Activated T-cell treated with anti-CD3 and anti-CD28 coated beads for 4 hours (primary cell): ENCODE measurements around the gene INTS1.

Experiments
- DNase-seq: peaks from one replicate; pipeline ENCODE4 v3.0.0-alpha.2; 2020

Gene INTS1, protein sequence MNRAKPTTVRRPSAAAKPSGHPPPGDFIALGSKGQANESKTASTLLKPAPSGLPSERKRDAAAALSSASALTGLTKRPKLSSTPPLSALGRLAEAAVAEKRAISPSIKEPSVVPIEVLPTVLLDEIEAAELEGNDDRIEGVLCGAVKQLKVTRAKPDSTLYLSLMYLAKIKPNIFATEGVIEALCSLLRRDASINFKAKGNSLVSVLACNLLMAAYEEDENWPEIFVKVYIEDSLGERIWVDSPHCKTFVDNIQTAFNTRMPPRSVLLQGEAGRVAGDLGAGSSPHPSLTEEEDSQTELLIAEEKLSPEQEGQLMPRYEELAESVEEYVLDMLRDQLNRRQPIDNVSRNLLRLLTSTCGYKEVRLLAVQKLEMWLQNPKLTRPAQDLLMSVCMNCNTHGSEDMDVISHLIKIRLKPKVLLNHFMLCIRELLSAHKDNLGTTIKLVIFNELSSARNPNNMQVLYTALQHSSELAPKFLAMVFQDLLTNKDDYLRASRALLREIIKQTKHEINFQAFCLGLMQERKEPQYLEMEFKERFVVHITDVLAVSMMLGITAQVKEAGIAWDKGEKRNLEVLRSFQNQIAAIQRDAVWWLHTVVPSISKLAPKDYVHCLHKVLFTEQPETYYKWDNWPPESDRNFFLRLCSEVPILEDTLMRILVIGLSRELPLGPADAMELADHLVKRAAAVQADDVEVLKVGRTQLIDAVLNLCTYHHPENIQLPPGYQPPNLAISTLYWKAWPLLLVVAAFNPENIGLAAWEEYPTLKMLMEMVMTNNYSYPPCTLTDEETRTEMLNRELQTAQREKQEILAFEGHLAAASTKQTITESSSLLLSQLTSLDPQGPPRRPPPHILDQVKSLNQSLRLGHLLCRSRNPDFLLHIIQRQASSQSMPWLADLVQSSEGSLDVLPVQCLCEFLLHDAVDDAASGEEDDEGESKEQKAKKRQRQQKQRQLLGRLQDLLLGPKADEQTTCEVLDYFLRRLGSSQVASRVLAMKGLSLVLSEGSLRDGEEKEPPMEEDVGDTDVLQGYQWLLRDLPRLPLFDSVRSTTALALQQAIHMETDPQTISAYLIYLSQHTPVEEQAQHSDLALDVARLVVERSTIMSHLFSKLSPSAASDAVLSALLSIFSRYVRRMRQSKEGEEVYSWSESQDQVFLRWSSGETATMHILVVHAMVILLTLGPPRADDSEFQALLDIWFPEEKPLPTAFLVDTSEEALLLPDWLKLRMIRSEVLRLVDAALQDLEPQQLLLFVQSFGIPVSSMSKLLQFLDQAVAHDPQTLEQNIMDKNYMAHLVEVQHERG (N-terminal part only)

GRCh38 chr7:1503816-1504775, at the start of gene INTS1:
Gene INTS1 (minus strand): TSS chr7:1504389. CDS start chr7:1503960, 429 bp downstream.
- DNase-seq, result peak; percentile 79

GRCh38 chr7:1553512-1554210, 49.5 kb upstream of the INTS1 start:
- DNase-seq, result no peak

DNA sequence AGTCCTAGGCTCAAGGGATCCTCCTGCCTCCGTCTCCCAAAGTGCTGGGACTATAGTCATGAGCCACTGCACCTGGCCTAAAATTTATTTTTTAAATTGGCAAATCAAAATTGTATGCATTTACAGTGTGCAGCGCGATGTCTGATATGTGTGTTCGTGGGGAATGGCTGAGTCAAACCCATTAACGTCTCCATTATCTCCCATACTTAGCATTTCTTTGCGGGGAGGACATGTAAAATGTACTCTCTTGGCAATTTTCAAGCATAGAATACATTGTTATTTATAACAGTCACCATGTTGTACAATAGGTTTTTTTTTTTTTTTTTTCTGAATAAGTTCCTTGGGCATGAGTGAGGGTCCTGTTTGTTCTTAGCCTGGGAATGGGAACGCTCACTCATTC, 48.0 kb upstream of the INTS1 start:
- no peak for DNase-seq

- no peak for DNase-seq
Measured at GRCh38 chr7:1550846-1551155, 46.6 kb upstream of the INTS1 start.

DNA sequence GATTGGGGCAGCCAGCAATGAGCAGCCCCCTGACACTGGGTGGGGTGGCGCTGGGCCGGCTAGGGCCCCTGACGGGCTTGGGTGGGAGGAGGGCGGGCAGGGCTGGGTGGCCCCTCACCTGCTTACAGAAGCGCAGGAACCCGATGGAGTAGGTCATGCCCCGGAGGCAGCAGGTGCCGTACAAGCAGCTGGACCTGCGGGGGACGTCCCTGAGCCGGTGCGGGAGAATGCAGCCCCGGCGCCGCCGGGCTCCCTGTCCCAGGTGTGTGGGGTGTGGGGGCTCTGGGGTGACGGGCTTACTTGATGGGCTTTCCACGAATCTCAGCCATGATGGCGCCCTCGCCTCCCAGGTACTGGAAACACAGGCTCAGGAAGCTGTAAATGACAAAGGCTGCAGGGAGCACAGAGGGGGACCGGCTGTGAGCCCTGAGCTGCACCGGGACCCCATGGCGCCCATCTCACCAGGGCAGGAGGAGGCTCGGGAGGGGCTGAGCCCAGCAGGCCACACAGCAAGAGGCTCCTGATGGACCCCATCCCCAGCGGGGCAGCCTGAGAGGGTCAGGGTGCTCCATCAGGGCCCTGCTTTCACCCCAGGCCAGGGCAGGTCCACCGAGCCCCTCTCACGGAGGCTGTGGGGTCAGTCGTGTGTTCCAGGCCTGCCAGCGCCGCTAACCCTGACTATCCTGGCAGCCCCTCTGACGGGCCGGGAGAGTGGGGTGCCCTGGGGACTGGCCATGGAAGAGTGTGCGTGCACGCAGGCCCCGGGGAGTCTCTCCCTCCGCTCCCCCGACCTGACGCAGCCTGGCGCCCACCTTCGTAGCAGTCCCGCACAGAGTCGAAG, 46.0 kb upstream of the INTS1 start:
- DNase-seq, result no peak

GRCh38 chr7:1549357-1550004, 45.3 kb upstream of the INTS1 start:
- no peak for DNase-seq

DNA sequence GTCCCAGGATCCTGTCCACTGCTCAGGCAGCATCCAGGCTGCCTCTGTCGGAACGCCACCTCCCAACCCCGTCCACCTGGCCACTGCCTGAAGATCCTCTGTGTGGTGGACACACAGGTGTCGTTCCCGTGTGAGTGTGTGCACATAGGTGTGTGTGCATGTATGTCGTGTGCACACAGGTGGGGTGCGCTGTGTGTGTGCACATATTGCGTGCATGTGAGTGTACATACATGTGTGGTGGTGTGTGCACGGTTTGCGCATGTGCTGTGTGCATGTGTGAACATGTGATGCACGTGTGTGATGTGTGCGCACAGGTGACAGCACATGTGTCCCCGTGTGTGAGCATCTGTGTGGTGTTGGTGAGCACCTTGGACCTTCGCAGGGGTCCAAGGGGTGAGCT, 44.8 kb upstream of the INTS1 start:
- DNase-seq, result no peak

GRCh38 chr7:1548438-1548831, 44.2 kb upstream of the INTS1 start:
- no peak for DNase-seq

- no peak for DNase-seq
Measured at GRCh38 chr7:1547777-1548437, 43.7 kb upstream of the INTS1 start.

- no peak for DNase-seq
Measured at GRCh38 chr7:1546909-1547776, 43.0 kb upstream of the INTS1 start.

- no peak for DNase-seq
Measured at GRCh38 chr7:1546274-1546908, 42.2 kb upstream of the INTS1 start.

- DNase-seq, result no peak
Measured at GRCh38 chr7:1545417-1546246, 41.4 kb upstream of the INTS1 start.

- DNase-seq, result no peak
Measured at GRCh38 chr7:1544896-1545416, 40.8 kb upstream of the INTS1 start.

GRCh38 chr7:1544178-1544895, 40.1 kb upstream of the INTS1 start:
- no peak for DNase-seq

GRCh38 chr7:1543826-1544177, 39.6 kb upstream of the INTS1 start:
- DNase-seq, result no peak
